ENCODE data around the gene TMPRSS11F.

- TF ChIP-seq CTCF (conservative IDR thresholded peaks at IDR 0.05; ENCODE audit: low read depth, low read length) (no peak), MXI1 (IDR thresholded peaks at IDR 0.05; ENCODE audit: borderline replicate concordance, low read depth, low read length) (no peak), MAZ (IDR thresholded peaks at IDR 0.05; ENCODE audit: borderline replicate concordance, low read depth, low read length) (no peak), POLR2A (IDR thresholded peaks at IDR 0.05; ENCODE audit: low read depth, low read length) (no peak), RFX5 (IDR thresholded peaks at IDR 0.05; ENCODE audit: low read depth, low read length) (no peak)
Observed at GRCh38 chr4:68145261-68145660, 15.6 kb upstream of the TMPRSS11F start.

Measured in IMR-90 (cell line).